Measurements from ENCODE around the gene HACE1.

GRCh38 chr6:104692008-104692407 is 167.7 kb downstream of the HACE1 start:
- TF ChIP-seq KLF1 (tag by site-specific recombination; IDR thresholded peaks at IDR 0.05): no peak
- no peak for TF ChIP-seq KLF16 (tag by site-specific recombination; IDR thresholded peaks at IDR 0.05)
- no peak for TF ChIP-seq ZNF184 (tag by site-specific recombination; IDR thresholded peaks at IDR 0.05)
- TF ChIP-seq CTCF (tag by site-specific recombination; IDR thresholded peaks at IDR 0.05): no peak
- TF ChIP-seq ZNF777 (tag by site-specific recombination; IDR thresholded peaks at IDR 0.05; ENCODE audit: borderline replicate concordance): no peak
- TF ChIP-seq ZFP37 (tag by site-specific recombination; IDR thresholded peaks at IDR 0.05): no peak
